Measurements from ENCODE around the gene ARHGAP11B.
A peak's percentile ranks its signal among the peaks of the same experiment; 100 is the strongest.
"Not testable (repeated sequence)": the region's sequence is repeated elsewhere in the genome, so short reads cannot be mapped to it uniquely, and the experiment has no call there.

Gene ARHGAP11B
- long read RNA-seq, donor 1, result 0 reads
- long read RNA-seq, donor 2, result 0 reads

- H3K36me3 ChIP-seq (ENCODE audit: low read depth, missing control alignments); H3K27me3 ChIP-seq; intact Hi-C loops (cut with DNase I; ENCODE audit: low total_unique reads); H3K4me1 ChIP-seq; H3K9me3 ChIP-seq: not testable (repeated sequence)
- H3K27ac ChIP-seq, result peak within 1 kb of the TSS; percentile 74 to 86
- DNase-seq, result peak; percentile 97
- peak within 1 kb of the TSS; percentile 46 to 69 for H3K4me3 ChIP-seq
- WGBS, 2 donors, result 0 to 1% methylated on average over 12 to 35 of the region's 35 CpGs
Measured at GRCh38 chr15:30625436-30626193, at the start of gene ARHGAP11B. TSS of gene ARHGAP11B (plus strand) at chr15:30626128.

GRCh38 chr15:30579394-30579970, 46.4 kb upstream of the ARHGAP11B start:
- H3K36me3 ChIP-seq (ENCODE audit: low read depth, missing control alignments); intact Hi-C loops (cut with DNase I; ENCODE audit: low total_unique reads); H3K27me3 ChIP-seq; H3K27ac ChIP-seq; DNase-seq; H3K9me3 ChIP-seq; H3K4me3 ChIP-seq; H3K4me1 ChIP-seq: not testable (repeated sequence)
- WGBS, 2 donors, result no CpG with 5 or more reads among the region's 6 CpGs

- DNase-seq; H3K4me3 ChIP-seq; H3K9me3 ChIP-seq; H3K27ac ChIP-seq; intact Hi-C loops (cut with DNase I; ENCODE audit: low total_unique reads); H3K36me3 ChIP-seq (ENCODE audit: low read depth, missing control alignments); H3K27me3 ChIP-seq; H3K4me1 ChIP-seq: not testable (repeated sequence)
- no CpG with 5 or more reads among the region's 4 CpGs for WGBS, 2 donors
Measured at GRCh38 chr15:30580716-30581115, 45.2 kb upstream of the ARHGAP11B start.

DNA sequence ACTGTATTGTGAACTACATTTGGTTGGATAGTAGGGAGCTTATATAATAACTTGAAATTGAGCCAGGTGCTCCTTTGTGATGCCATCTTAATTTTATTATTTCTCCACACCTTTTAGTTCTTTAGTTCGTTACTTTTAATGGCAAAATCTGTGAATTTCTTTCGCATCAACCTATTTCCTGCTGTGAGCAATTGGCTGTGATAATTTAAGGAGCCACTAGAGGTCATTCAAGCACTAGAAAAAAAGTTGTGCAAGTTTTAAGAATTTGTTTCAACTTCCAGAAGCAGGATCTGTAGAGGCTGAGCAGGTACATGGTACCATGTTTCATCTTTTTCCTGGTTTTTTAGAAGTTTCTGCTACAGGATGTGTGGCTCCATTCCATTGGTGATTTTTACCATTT, 27.0 kb upstream of the ARHGAP11B start:
- WGBS, 2 donors, result 0 to 26% methylated on average over 1 to 2 of the region's 2 CpGs
- peak in 1 of 3 experiments; percentile 10 for TF ChIP-seq CTCF (IDR thresholded peaks at IDR 0.05)
- H3K27me3 ChIP-seq, result not testable (repeated sequence)

GRCh38 chr15:30603796-30604195, 22.1 kb upstream of the ARHGAP11B start, which contains the start of gene GOLGA8H:
TSS of gene GOLGA8H (plus strand) at chr15:30604028. CDS start at chr15:30604126, 98 bp downstream.
- H3K4me1 ChIP-seq; intact Hi-C loops (cut with DNase I; ENCODE audit: low total_unique reads): not testable (repeated sequence)
- WGBS, 2 donors, result 77 to 82% methylated on average over 2 to 8 of the region's 8 CpGs

More for the DNA sequence above, 27.0 kb upstream of the ARHGAP11B start:
- DNase-seq; H3K9me3 ChIP-seq; H3K27ac ChIP-seq; H3K4me1 ChIP-seq; H3K4me3 ChIP-seq; H3K36me3 ChIP-seq (ENCODE audit: low read depth, missing control alignments); intact Hi-C loops (cut with DNase I; ENCODE audit: low total_unique reads): not testable (repeated sequence)

GRCh38 chr15:30612271-30612670, 13.7 kb upstream of the ARHGAP11B start:
- H3K4me1 ChIP-seq; H3K36me3 ChIP-seq (ENCODE audit: low read depth, missing control alignments); H3K9me3 ChIP-seq; intact Hi-C loops (cut with DNase I; ENCODE audit: low total_unique reads); H3K4me3 ChIP-seq; H3K27ac ChIP-seq; DNase-seq; H3K27me3 ChIP-seq: not testable (repeated sequence)
- no CpG with 5 or more reads among the region's 6 CpGs for WGBS, 2 donors

More at GRCh38 chr15:30603796-30604195, 22.1 kb upstream of the ARHGAP11B start, which contains the start of gene GOLGA8H:
- not testable (repeated sequence) for DNase-seq; H3K27me3 ChIP-seq; H3K4me3 ChIP-seq; H3K27ac ChIP-seq; H3K36me3 ChIP-seq (ENCODE audit: low read depth, missing control alignments); H3K9me3 ChIP-seq

- H3K27ac ChIP-seq; H3K4me1 ChIP-seq; H3K36me3 ChIP-seq (ENCODE audit: low read depth, missing control alignments); H3K4me3 ChIP-seq; H3K9me3 ChIP-seq; H3K27me3 ChIP-seq; intact Hi-C loops (cut with DNase I; ENCODE audit: low total_unique reads); DNase-seq: not testable (repeated sequence)
- WGBS, 2 donors, result 30% methylated on average over 3 of the region's 3 CpGs; no CpG with 5 or more reads in 1 of the 2 donors
- peak in 1 of 3 experiments; percentile 16 for TF ChIP-seq CTCF (IDR thresholded peaks at IDR 0.05)
Measured at GRCh38 chr15:30621342-30621741, 4.6 kb upstream of the ARHGAP11B start.

- H3K36me3 ChIP-seq (ENCODE audit: low read depth, missing control alignments); H3K27me3 ChIP-seq; DNase-seq; H3K4me1 ChIP-seq; H3K9me3 ChIP-seq; intact Hi-C loops (cut with DNase I; ENCODE audit: low total_unique reads): not testable (repeated sequence)
- WGBS, 2 donors, result 0% methylated on average over 2 to 12 of the region's 22 CpGs
- H3K4me3 ChIP-seq, result peak overlapping the region; percentile 46 to 69
- peak overlapping the region in 1 of 2 donors; percentile 86 for H3K27ac ChIP-seq
Measured at GRCh38 chr15:30626194-30626565, 252 bp downstream of the ARHGAP11B start.

- peak overlapping the region; percentile 46 to 69 for H3K4me3 ChIP-seq
- H3K4me1 ChIP-seq; intact Hi-C loops (cut with DNase I; ENCODE audit: low total_unique reads); H3K9me3 ChIP-seq; H3K27ac ChIP-seq; DNase-seq; H3K36me3 ChIP-seq (ENCODE audit: low read depth, missing control alignments); H3K27me3 ChIP-seq: not testable (repeated sequence)
- 1 to 2% methylated on average over 11 to 20 of the region's 20 CpGs for WGBS, 2 donors
Measured at GRCh38 chr15:30626632-30627031, 704 bp downstream of the ARHGAP11B start.
